Left lung (tissue), 10 donors: Measurements from ENCODE around the gene NID1. TPM values are rescaled to one million over a fixed set of nuclear protein-coding genes. Genes with fewer than 3 reads are reported as not detected.
A peak's percentile ranks its signal among the peaks of the same experiment; 100 is the strongest.

Experiments used
- ATAC-seq: fragments of 200-7000 bp; cut with Tn5 transposase; one replicate; pipeline ENCODE4 v1.9.1; 2020; ENCODE audit warnings: moderate library complexity
- DNase-seq, 4 donors: peaks; one replicate each; pipeline ENCODE4 v3.0.0-alpha.2; 2013 to 2020
- H3K27ac ChIP-seq, 2 donors: fragments of 200-600 bp; sonication (generic) in 1 of 2; one replicate each; pipeline versions ENCODE4 v1.5.0 to v1.8.0; 2020 to 2021
- H3K27me3 ChIP-seq, 2 donors: fragments of 200-600 bp; sonication (generic) in 1 of 2; one replicate each; pipeline versions ENCODE4 v1.5.0 to v1.8.0; 2020 to 2021
- H3K36me3 ChIP-seq, 2 donors: fragments of 200-600 bp; sonication (generic) in 1 of 2; one replicate each; pipeline versions ENCODE4 v1.5.0 to v1.8.0; 2020 to 2021
- H3K4me1 ChIP-seq, 2 donors: fragments of 200-600 bp; one replicate each; pipeline ENCODE4 v1.8.0; 2021
- H3K4me3 ChIP-seq, 2 donors: fragments of 200-600 bp; sonication (generic) in 1 of 2; one replicate each; pipeline versions ENCODE4 v1.5.0 to v1.8.0; 2020 to 2021; ENCODE audit warnings: mild to moderate bottlenecking in 1 of 2
- H3K9me3 ChIP-seq, 2 donors: fragments of 200-600 bp; sonication (generic) in 1 of 2; one replicate each; pipeline versions ENCODE4 v1.5.0 to v1.8.0; 2020 to 2021
- CTCF ChIP-seq, 2 donors: fragments of 200-600 bp; sonication (generic) in 1 of 2; IDR thresholded peaks; one replicate each; pipeline versions ENCODE4 v1.5.0 to v1.8.0; 2021; ENCODE audit warnings: antibody characterized with exemption in 2 of 2
- intact Hi-C, 2 donors: fragments of 100-400 bp; cut with DNase I; formaldehyde crosslinking; loops; one replicate each; pipeline versions ENCODE4 v1.11.2 to v1.14.2; 2022
- polyA plus RNA-seq, 6 donors: library from polyadenylated mRNA; unstranded; fragments of 120-200 nt; gene quantifications; one replicate each; pipeline ENCODE4 v1.2.1, GENCODE V29; 2013; ENCODE audit not compliant: insufficient read length in 6 of 6
- total RNA-seq, 2 donors: library from RNA; stranded (reverse); fragmentation: NEBNext Ultra II Directional; extraction: Animal tissue kit (Norgen Biotek cat#: 25700); gene quantifications; one replicate each; pipeline ENCODE4 v1.2.1, GENCODE V29; 2021
- donor health status: DM: no; HTN: yes; CAD: no.
- donor health status: DM: no; HTN: no; CAD: no.

Gene NID1
- total and polyA plus RNA-seq, 8 donors: 55.4 to 233 (median 218) TPM

DNA sequence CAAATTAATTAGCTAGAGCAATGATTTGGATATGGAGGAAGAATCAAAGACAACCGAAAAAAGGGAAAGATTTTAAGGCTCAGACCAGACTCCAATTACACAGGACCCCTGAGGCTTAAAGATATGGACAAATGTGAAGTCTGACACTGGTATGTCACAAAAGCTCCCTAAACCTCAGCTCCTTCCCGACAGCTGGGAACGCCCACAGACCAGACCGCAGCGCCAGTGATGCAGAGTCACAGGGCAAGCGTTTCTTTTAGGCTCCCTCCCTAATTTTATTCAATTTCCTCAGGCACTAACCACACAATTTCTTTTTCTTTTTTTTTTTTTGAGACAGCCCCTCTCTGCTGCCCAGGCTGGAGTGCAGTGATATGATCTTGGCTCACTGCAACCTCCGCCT, 40.2 kb downstream of the NID1 start:
- DNase-seq (no peak), ATAC-seq (no peak)
- H3K9me3 ChIP-seq: no peaks in the 10 kb centered on the region
- H3K4me3 ChIP-seq: no peak overlapping the region
- no peak for TF ChIP-seq CTCF (IDR thresholded peaks at IDR 0.05)
- no peaks in the 10 kb centered on the region for H3K27me3 ChIP-seq
- intact Hi-C loops: no loop called here
- H3K36me3 ChIP-seq: peaks cover 0 to 25% of the 10 kb centered on the region in 2 donors
- H3K4me1 ChIP-seq: no peaks in the 10 kb centered on the region
- H3K27ac ChIP-seq: no peak overlapping the region

DNA sequence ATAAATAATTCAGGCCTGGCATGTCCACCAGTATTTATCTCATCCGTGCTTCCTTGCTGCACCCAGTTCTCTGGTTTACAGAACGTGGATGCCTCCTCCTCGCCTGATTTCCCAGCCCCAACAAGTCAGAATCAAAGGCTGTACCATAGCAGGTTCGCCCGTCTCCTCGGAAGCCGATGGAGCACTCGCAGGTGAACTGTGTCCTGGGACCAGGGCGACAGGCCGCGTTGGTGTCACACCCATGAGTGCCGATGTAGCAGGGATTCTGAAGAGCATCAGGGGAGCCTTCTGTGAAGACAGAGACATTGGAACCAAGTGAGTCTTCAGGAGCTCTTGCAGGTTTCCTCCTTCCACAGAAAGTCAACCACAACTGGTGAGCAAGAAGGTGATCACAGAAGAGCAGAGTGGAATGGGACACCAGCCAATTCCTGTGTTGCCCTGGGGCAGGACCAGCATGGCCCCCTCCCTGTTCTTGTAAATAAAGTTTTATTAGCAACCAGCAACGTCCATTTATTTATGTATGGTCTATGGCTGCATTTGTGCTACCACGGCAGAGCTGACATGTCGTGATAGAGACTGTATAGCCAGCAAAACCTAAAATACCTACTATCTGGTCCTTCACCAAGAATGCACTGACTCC, 40.8 kb downstream of the NID1 start:
- Histone ChIP-seq H3K9me3 (no peaks in the 10 kb centered on the region), H3K4me1 (no peaks in the 10 kb centered on the region), H3K36me3 (peaks cover 0 to 21% of the 10 kb centered on the region in 2 donors), H3K27ac (no peak overlapping the region), H3K4me3 (no peak overlapping the region), H3K27me3 (no peaks in the 10 kb centered on the region)
- TF ChIP-seq CTCF (IDR thresholded peaks at IDR 0.05): no peak
- ATAC-seq: no peak
- DNase-seq: no peak
- intact Hi-C loops: no loop called here

GRCh38 chr1:236021424-236022135, 43.3 kb downstream of the NID1 start:
- ATAC-seq (peak; percentile 32), DNase-seq (peak in 2 of 4 donors; percentile 55 to 58)
- no peak overlapping the region for H3K4me3 ChIP-seq
- TF ChIP-seq CTCF (IDR thresholded peaks at IDR 0.05): no peak
- no peaks in the 10 kb centered on the region for H3K27me3 ChIP-seq
- H3K4me1 ChIP-seq: no peaks in the 10 kb centered on the region
- no peaks in the 10 kb centered on the region for H3K9me3 ChIP-seq
- H3K27ac ChIP-seq: peak overlapping the region in 1 of 2 donors; percentile 53
- intact Hi-C loops: no loop called here
- peaks cover 0 to 16% of the 10 kb centered on the region in 2 donors for H3K36me3 ChIP-seq

- DNase-seq: no peak
- no peak for ATAC-seq
- Histone ChIP-seq H3K9me3 (no peaks in the 10 kb centered on the region), H3K27ac (peak overlapping the region in 1 of 2 donors; percentile 9), H3K36me3 (peaks cover 0 to 16% of the 10 kb centered on the region in 2 donors), H3K27me3 (no peaks in the 10 kb centered on the region), H3K4me1 (no peaks in the 10 kb centered on the region), H3K4me3 (no peak overlapping the region)
- intact Hi-C loops: no loop called here
- no peak for TF ChIP-seq CTCF (IDR thresholded peaks at IDR 0.05)
Observed at GRCh38 chr1:236020359-236021219, 44.3 kb downstream of the NID1 start.
